SU-DHL-6 (cell line): ENCODE results near the gene MAN2A1.

Experiments
- CTCF ChIP-seq: fragments of 200-600 bp; sonication (generic); IDR thresholded peaks from one replicate; pipeline ENCODE4 v1.5.1; 2017; ENCODE audit warnings: antibody characterized with exemption, mild to moderate bottlenecking, low read length, moderate library complexity; ENCODE audit not compliant: insufficient read depth, poor library complexity, severe bottlenecking
- EZH2phosphoT487 ChIP-seq: fragments of 200-600 bp; sonication (generic), shearing (Covaris generic); conservative IDR thresholded peaks from 2 replicates; pipeline ENCODE4 v1.6.1; 2018; ENCODE audit warnings: mild to moderate bottlenecking, antibody characterized with exemption, low read length, moderate library complexity, mixed read lengths

DNA sequence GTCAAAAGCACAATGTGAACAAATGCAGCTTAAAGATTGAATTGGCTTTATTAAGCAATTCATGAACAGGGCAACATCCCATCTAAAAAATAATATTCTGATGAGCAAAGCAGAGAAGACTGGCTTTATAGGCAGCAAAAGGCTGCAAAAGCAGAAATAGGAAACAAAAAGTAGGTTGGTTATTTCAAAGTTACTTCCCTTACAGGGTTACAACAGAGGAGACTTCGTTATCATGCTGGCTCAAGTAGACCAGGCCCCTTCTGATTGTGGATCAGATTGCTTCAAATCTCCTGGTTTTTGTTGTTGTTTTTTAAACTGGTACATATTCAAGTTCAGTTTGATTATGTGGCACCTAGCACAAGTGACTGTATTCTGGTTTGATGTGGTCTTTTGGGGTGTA, 73.1 kb downstream of the MAN2A1 start:
- TF ChIP-seq CTCF (no peak), EZH2phosphoT487 (no peak)
